C1 segment of cervical spinal cord (tissue), 14 donors: ENCODE measurements around the gene C2CD2.

Experiments used
- DNase-seq, 14 donors: peaks; one replicate each; lab custom pipeline; 2025; lab: John Stamatoyannopoulos, UW

C2CD2 gene

DNA sequence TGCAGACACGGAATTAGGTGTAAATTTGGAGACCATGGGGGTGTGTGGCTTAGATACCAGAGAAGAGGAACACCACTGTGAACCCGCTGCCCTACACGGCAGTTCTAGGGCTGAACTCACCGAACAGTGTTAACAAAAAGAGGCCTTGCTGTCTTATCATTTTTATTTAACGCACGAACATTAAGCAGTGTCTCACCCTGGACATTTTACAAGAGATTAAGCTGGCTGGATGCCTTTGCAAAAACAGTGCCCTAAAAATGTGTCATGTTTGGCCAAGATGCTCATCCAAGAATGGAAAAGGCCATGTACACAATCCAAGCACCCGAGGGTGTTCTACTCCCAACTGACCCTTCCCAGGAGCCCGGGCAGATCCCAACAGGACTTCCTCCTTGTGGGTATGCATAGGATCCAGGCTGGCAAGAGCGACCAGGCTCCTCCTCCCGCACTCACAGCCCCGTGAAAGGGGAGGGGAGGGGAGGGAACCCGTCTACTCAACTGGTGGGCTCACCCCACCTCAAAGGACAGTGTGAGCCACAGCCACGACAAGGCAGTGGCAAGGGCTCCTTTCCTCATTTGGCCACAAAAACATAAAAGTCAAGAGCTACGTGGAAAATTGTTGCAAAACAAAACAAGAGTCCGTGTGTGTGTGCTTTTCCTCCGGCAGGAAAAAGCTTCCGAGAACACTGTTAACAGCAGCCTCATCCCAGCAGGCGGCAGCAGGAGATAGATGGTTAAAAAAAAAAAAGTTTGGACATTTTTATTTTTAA, 20.3 kb downstream of the C2CD2 start:
- peak in 1 of 14 donors; percentile 36 for DNase-seq

DNA sequence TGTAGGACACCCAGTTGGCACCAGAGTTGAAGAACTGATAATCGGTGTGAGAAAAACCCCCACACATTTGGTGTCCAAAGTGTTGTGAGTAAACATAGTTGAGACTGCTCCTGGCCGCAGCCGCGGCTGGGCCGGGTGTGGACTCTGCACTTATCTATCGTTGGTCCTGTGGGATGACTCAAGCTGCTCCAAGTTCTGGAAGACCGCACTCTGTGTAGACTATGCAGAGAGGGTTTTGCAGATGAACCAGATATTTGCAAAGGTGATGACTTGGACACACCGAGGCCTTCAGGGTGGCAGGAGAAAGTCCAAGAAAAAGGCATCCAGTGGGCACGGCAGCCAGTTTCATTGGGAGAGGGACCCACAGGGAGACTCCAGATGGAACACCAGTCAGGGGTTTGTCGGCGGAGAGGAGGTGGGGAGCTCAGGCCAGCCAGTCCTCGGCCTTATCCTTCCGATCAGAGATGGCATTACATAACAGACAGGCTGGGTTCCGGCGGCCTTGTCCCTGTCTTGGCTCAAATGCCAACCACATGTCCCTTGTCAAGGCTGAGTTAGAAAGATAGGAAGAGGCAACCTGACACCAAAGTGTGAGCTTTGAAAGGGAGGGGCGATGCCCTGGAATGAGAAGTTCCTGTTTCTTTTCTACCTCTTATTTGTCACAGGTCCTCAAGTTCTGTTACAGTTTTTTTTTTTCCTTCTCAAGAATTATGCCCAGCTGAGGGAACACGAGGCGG, 21.1 kb downstream of the C2CD2 start:
- peak in 1 of 14 donors; percentile 72 for DNase-seq

DNA sequence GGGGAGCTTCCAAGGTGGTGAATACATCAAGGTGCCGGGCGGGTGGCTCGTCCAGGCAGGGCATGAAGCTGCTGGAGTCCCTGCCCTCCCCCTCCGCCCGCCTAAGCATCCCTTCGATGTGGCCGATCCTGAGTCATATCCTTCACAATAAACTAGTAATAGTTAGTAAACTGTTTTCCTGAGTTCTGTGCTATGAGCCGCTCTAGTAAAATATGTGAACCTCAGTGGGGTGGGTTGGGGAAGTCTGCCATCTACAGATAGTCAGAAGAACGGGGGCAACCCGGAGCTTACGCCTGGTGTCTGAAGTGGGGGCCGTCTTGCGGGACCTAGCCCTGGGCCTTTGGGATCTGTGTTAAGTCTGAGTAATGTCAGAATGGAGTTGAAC, 21.6 kb downstream of the C2CD2 start:
- DNase-seq, result no peak

DNA sequence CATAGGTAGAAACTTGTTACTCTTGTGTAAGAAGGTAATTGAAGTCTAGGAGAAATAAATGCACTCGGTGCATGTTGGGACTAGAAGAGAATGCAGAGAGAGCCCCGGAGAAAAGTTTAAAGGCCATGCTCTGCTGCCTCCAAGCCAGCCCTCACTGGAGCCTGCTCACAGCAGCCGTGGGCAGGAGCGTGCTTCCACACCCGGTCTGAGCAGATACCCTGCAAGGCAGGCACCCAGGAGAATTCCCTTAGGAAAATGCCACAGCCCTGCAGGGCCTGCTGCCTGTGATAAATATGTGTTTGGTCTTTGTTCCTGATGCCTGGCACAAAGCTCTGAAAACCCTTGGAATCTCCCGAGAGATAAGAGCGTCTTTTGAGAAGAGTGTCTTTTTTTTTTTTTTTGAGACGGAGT, 22.8 kb downstream of the C2CD2 start:
- no peak for DNase-seq

DNA sequence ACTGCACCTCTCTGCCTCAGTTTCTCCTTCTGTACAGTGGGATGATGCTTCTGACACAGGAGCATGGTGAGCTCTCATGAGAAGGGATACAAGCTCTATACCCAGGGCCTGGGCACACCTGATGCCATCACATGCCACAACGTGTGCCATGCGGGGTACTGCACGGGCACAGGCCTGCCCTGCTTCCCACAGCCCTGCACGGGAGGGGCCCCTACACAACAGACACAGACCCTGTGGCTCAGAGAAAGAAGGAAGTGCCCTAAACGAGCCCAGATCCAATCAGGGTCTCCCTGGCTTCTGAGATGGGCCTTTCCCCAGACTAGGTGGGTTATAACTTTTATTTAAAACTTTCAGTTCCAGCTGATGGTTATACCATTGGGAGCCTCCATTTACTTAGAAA, 24.6 kb downstream of the C2CD2 start:
- no peak for DNase-seq

DNA sequence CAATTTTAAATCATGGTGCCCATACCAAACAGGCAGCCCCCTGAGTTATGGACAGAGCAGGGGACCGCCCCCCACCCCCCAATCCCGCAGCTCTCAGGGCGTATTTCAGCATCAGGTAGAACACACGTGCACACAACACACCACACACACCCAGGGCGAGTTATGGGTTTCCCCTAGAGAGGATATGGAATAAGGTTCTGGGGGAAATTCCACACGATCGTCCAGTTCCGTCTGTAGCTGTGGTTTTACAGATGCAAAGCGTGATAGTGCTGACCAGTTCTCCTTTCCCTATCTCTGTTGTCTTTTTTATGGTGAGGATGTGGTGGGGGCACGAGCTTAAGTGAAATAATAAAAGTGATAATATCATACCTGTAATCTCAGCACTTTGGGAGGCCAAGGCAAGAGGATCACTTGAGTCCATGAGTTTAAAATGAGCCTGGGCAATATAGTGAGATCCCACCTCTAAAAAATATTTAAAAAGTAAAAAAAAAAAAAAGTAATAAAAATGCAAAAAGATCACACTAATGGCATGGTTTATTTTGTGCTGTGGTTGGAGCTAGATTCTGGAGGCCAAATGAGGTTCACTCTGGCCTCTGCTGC, 25.1 kb downstream of the C2CD2 start:
- no peak for DNase-seq

DNA sequence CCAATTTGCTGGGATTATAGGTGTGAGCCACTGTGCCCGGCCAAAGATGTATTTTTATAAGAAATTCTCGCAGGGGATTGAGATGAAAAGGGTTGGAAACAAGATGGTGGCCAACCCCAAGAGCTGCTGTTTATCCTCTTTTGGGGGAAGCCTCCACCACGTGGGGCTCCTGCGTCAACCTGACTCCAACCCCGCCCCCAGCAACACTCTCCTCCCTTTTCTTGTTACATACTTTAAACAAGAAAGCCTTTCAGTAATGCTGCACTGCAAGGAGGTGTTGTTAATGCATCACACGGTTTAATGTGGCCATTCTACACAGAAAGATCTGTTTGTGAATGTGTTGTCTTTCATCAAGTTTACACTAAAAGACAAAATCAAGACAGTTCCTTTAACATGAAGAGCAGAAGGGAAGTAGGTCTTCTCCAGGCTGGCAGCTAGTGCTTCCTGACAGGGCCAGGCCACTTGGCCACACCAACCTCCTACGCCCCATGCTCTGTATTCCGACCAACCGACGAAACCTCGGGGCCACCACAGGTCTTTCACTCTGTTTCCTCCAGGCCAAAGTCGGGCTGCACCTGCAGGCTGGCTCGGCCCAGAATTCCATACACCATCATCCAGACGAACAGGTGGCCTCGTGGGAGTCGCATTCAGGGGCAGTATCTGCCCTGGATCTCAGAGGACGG, 25.9 kb downstream of the C2CD2 start:
- no peak for DNase-seq

DNA sequence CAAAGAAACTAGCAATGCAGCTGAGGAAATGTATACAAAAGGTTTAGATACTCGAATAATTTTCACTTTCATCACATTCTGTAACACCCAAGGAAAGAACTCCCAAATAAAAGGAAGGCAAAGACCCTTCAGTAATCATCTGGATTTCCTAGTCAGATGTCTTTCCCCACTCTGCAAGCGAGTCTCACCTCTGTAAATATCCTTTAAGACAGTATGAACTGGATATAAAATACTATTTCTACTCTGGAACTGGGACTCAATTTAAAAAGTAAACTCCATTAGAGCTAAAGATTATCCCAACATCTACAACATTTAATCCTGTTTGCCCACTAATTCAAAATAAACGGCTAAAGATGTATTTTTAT, 27.0 kb downstream of the C2CD2 start:
- DNase-seq, result no peak

DNA sequence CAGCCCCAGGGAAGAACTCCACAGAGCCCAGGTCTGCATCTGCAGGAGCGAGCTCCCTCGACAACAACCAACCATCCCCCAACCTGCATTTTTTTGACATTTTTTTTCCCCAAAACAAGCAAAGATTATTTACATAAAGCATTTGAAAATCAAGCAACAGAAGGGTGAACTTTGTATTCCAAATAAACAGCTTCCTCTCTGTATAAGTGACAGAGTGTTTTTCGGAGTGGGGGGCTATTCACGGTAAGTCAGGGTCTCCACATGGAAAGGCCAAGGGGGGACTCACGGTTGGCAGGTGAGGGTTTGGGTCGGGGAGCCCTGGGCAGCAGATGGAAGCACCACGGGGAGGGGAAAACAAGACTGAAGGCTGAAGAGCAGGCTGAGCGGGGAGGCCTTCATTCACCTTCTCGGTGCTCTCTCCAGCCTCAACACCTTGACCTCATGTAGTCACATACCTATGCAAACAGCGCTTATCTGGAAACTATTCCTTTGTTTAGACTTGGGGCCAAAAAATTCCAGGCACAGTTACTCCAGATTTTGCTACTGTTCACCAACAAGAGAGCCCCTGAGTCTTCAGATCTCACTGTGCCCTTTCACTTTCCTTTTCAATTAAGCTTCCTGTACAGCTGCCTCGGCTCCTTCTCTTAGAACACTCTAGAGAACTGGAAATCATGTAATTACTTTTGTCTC, 27.6 kb downstream of the C2CD2 start:
- DNase-seq, result no peak

DNA sequence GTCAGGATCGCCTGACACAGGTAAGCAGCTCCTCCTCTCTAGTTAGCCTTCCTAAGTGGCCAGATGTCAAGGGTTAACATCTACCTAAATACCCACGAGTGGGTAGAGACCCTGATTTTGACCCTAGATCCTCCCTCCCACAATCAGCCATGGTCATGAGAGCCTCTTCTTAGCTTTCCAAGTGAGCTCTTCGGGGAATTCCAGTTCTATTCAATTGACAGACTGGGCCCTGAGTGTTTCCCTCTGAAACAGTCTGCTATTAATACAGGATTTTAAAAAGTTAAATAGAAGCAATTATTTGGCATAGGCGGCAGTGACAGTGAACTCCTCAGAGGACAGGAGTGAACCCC, 28.1 kb downstream of the C2CD2 start:
- no peak for DNase-seq

DNA sequence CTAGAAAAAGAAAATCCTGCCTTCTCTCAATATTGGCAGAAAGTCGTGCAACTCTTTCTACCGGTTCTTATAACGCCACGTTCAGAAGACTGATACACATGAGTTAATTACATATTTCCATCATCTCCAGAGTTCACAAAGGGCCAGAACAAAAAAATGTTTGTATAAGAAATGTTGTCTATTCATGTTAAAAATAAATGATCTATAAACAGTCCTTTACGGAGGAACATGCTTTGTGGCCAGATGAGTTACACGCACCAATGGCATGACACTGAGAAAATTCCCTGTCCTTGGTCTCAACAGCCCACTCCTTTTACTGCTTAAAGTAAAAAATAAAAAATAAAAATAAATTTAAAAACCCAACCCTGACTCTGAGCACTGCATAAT, 29.5 kb downstream of the C2CD2 start:
- no peak for DNase-seq

DNA sequence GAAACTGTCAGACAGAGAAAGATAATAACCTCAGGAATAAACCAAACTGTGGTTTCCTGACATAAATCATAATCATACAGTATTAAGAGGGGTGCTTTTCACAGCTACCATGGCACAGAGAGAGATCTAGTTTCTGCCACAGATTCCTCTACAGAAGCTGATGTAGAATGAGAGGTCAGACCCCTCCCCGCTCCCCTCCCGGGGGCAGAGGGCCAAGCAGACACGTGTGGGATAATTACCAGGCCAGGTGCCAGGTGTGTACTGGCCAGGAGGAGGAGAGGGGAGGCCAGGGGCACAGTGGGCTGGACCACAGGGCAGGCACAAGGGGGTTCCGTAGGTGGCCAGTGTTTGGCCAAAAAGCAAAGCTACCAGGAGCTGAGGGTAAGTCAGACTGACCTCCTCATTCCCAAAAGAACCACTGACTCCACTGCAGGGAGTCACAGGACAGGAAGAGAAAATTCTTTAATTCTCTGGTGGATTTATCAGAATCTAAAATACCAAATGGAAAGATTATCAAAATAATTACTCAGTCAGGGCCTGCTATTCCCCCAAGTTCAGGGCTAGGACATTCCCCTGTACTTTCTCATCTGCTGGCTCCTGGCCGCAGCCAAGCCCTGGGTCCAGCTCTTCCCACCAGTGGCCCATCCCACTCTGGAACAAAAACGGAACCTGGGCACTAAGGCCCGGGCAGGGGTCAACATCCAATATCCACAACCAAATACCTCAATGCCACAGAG, 30.0 kb downstream of the C2CD2 start:
- DNase-seq, result no peak

DNA sequence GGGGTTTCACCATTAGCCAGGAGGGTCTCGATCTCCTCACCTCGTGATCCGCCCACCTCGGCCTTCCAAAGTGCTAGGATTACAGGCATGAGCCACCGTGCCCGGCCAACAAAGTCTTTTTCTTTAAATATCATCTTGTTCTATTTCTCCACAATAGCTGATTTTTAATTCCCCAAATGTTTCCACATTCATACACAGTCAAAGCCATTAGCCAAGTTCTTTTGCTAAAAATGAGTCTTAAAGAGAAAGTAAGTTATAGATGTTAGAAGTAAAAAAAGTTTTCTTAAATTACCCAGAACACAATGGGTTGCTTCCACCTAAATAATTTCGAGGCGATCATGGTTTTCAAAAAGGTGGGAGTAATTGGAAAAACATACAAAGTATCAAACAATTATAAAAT, 30.6 kb downstream of the C2CD2 start:
- no peak for DNase-seq

DNA sequence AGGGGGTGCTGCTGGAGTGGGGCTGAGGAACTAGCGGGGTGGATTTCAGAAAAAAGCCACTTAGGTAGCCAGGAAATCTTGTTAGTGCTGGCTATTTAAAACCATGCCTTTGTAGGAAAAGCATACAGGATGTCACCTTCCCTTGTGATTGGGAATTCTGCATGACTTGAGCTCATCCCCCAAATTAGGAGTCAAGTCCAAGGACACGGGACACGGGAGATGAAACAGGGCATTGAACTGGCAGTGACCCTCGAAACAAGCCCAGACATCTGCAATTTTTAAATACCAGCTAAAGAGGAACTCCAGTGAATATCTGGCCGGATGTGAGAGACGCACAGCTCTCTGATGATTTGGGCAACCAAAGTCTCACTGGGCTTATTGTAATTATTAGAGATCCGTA, 32.8 kb downstream of the C2CD2 start:
- no peak for DNase-seq

DNA sequence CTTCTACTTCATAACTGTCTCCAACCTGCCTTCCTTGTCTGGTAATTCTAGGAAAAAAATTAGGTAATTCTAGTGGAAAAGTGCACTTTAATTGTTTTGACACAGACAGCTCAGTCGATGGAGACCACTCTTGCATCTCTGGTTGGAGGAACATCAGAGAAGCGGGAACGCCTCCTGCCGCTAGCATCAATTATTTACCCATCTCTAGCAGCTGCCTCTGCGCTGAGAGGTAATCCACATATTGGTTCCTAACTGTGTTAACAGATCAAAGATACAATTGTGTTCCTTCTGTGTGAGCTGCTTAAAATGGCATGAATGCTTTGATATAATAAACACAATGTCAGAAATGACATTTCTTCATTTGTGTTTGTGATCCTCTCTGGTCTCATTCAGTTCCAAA, 33.3 kb downstream of the C2CD2 start:
- DNase-seq, result no peak

DNA sequence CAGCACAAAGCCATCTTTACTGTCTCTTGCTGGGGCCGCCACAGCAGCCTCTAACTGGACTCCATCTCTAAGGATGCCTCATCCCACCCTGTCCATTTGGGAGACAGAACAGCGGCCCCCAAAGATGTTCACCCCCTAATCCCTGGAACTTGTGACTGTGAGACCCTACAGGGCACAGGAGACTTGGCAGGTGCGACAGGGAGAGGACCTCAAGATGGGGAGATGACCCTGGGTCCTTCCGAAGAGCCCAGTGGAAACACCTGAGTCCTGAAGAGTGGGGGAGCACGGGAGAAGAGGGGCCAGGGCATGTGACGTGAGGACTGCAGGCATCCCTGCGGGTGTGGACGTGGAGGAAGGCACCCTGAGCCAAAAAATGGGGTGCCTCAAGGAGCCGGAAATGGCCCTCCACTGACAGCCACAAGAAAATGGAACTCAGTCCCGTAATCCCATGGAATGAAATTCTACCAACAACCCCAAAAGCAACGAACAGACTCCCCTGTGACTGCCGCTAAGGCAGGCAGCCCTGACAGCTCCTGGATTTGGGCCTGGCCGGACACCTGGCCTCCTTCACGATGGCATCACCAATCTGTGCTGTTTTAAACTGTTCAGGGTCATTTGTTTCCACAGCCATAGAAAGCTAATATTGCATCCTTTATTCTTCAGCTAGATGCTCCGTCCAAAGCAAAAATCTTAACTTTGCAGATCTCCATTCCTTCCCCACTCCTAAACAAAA, 34.0 kb downstream of the C2CD2 start:
- no peak for DNase-seq

DNA sequence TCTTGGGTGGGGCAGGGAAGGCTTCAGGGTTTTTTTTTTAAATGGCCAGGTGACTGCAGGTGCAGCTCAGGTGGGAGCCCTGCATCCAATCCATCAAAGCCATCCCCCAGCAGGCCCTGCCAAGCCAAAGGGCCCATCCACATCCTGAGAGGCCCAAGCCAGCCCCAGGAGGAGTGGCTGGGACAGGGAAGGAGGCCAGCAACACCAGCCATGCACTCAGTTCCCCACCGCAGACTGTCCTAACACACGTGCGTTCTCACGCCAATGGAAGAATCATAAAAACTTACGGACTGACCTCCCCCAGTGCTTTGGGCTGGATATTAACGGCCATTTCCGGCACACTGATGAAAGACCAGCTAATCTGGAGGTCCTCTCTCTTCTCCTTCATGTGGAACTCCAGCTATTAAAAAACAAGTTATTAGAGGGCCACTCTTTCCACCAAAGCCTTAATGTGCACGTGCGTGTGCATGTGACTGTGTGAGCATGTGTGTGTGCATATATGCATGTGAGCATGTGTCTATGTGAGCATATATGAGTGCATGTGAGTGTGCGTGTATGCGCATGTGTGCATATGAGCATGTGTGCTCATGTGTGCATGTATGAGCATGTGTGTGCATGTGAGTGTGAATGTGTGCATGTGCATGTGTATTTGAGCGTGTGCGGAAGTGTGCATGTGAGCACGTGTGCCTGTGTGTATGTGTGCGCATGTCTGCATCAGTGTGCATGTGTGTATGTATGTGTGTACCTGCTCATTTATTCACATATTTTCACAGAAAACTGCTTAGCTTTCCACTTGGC, 35.1 kb downstream of the C2CD2 start:
- no peak for DNase-seq

DNA sequence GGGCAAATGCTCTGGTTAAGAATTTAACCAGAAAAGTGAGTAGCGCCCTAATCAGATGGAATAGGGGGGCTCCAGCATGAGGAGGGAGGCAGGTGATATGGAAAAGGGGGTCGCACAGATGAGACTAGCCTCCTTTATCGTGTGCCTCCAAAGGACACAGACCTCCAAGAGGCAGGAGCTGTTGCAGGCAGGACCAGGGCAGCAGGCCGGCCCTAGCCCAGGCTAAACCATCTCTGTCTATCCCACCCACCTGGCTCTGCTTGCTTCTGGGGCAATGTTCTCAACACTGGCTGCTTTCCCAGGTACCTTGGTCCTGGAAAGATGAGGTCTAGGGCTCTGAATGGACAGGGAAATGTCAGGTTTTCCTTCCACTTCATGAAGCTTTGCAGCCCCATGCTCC, 36.3 kb downstream of the C2CD2 start:
- no peak for DNase-seq

DNA sequence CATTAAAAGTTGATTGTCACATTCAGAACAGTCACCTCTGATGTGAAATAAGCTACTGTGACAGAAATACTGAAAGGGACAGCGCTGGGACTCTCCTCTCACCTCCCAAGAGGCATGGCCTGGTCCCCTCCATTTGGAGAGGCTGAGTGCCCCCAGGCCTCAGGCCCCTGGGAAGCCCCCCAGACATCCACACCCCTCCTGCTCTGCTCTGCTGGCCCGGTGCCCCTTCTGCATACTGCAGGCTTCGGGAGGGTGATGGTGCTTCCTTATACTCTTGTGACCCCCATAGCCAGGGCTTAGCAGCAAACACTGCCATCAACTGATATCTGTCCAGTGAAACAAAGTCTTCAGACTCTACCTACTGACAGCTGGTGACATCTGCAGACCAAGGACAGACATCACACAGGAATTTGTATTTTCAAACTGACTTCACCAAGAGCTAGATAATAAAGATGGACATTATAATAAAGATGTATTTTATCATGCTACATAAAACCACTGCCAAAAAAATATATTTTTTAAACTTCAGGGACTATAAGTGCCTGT, 36.9 kb downstream of the C2CD2 start:
- DNase-seq, result no peak
